Daoy (cell line): ENCODE measurements around the gene PFKP. TPM values are rescaled to one million over a fixed set of nuclear protein-coding genes. Genes with fewer than 3 reads are reported as not detected.

Experiments used
- DNase-seq: peaks from one replicate; pipeline ENCODE4 v3.0.0-alpha.2; 2015; ENCODE audit warnings: low read depth
- total RNA-seq: library from RNA; depleted of rRNA; stranded (reverse); fragments of >200 nt; shearing (Covaris generic); gene quantifications from 2 replicates; pipeline ENCODE4 v1.2.3, GENCODE V29; 2014; rRNA removed

PFKP gene
- total RNA-seq: 176 and 183 TPM in 2 replicates

GRCh38 chr10:3067118-3067858, at the start of gene PFKP:
Gene PFKP (plus strand): TSS chr10:3067548. CDS start chr10:3067596, 48 bp downstream.
- DNase-seq: peak; percentile 58

- no peak for DNase-seq
Measured at GRCh38 chr10:3018247-3018646, 49.1 kb upstream of the PFKP start.

GRCh38 chr10:3020311-3020710, 47.0 kb upstream of the PFKP start:
- DNase-seq: no peak

- no peak for DNase-seq
Measured at GRCh38 chr10:3020881-3021280, 46.5 kb upstream of the PFKP start.

- DNase-seq: no peak
Measured at GRCh38 chr10:3022027-3022426, 45.3 kb upstream of the PFKP start.

- no peak for DNase-seq
Measured at GRCh38 chr10:3023892-3024291, 43.5 kb upstream of the PFKP start.

- DNase-seq: no peak
Measured at GRCh38 chr10:3025026-3025683, 42.2 kb upstream of the PFKP start.

- DNase-seq: no peak
Measured at GRCh38 chr10:3027866-3028265, 39.5 kb upstream of the PFKP start.

- no peak for DNase-seq
Measured at GRCh38 chr10:3028441-3028840, 38.9 kb upstream of the PFKP start.

GRCh38 chr10:3030765-3031164, 36.6 kb upstream of the PFKP start:
- DNase-seq: no peak

GRCh38 chr10:3031490-3031889, 35.9 kb upstream of the PFKP start:
- DNase-seq: no peak

- no peak for DNase-seq
Measured at GRCh38 chr10:3033925-3034324, 33.4 kb upstream of the PFKP start.

- DNase-seq: no peak
Measured at GRCh38 chr10:3034616-3035015, 32.7 kb upstream of the PFKP start.

- DNase-seq: no peak
Measured at GRCh38 chr10:3036155-3037021, 31.0 kb upstream of the PFKP start.

GRCh38 chr10:3037182-3037581, 30.2 kb upstream of the PFKP start:
- DNase-seq: no peak

- DNase-seq: no peak
Measured at GRCh38 chr10:3040069-3040468, 27.3 kb upstream of the PFKP start.

- DNase-seq: no peak
Measured at GRCh38 chr10:3042589-3042988, 24.8 kb upstream of the PFKP start.

- DNase-seq: peak; percentile 72
Measured at GRCh38 chr10:3043512-3044368, 23.6 kb upstream of the PFKP start.

GRCh38 chr10:3045471-3046209, 21.7 kb upstream of the PFKP start:
- DNase-seq: peak; percentile 33

- DNase-seq: no peak
Measured at GRCh38 chr10:3046210-3046779, 21.1 kb upstream of the PFKP start.
